SKM-1 treated with dmso at 0.1 percent for 144 hours (cell line): ENCODE measurements around the gene USH1C.

ENCODE experiments used
- DNase-seq: peaks from one replicate; lab custom pipeline; 2025; ENCODE audit not compliant: unreplicated experiment; lab: John Stamatoyannopoulos, UW

The USH1C gene

GRCh38 chr11:17544181-17544622 is at the start of gene USH1C:
Gene USH1C (minus strand): TSS chr11:17544416. CDS start chr11:17544307, 109 bp downstream.
- no peak for DNase-seq

DNA sequence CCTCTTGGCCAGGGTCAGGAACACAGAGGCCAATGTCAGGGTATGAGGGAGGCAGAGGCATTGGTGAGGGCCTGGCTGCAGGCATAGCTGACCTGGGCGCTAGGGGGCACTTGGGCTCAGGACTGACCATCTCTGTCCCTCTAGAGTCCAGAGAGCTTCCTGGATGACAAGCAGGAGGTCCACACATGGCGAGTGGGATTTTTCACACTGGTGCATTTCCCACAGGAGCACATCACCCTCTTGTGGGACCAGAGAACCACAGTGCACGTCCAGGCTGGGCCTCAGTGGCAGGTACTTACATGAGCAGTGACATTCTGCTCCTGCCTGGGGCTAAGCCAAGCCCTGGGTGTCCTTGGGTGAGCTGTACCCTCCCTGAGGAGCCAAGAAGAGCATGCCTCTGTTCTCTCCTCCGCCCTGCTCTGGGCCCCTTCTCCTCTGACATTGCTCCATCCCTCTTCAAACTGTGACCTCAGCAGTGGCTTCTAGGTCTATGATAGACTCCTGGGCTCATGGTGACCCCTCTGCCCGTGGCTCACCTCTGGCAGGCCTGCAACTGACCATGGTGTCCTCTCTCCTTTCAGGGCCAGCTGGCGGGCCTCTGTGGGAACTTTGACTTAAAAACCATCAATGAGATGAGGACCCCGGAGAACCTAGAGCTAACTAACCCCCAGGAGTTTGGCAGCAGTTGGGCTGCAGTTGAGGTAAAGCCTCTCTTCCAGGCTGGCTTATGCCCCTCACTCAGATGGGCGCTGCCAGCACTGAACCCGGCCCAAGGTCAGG is 49.4 kb upstream of the USH1C start:
- no peak for DNase-seq

DNA sequence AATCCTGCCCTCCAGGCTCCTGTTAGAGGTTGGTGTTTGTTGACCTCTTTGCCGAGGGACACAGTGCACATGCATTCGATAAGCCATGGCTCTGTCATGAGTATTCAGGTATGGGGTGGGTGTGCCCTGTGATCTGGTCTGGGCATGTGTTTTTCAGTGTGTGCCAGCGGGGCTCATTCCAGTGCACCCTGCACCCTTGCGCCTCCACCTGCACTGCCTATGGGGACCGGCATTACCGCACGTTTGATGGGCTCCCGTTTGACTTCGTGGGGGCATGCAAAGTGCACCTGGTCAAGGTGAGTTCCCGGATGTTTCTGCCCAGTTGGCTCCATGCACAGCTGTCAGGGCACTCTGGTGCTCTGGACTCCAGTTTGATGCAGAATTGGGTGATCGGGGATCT is 47.1 kb upstream of the USH1C start:
- DNase-seq: no peak

- no peak for DNase-seq
Observed at GRCh38 chr11:17590463-17590862, 46.2 kb upstream of the USH1C start.

GRCh38 chr11:17588721-17589120 is 44.5 kb upstream of the USH1C start:
- DNase-seq: no peak

GRCh38 chr11:17588166-17588565 is 44.0 kb upstream of the USH1C start:
- DNase-seq: no peak

DNA sequence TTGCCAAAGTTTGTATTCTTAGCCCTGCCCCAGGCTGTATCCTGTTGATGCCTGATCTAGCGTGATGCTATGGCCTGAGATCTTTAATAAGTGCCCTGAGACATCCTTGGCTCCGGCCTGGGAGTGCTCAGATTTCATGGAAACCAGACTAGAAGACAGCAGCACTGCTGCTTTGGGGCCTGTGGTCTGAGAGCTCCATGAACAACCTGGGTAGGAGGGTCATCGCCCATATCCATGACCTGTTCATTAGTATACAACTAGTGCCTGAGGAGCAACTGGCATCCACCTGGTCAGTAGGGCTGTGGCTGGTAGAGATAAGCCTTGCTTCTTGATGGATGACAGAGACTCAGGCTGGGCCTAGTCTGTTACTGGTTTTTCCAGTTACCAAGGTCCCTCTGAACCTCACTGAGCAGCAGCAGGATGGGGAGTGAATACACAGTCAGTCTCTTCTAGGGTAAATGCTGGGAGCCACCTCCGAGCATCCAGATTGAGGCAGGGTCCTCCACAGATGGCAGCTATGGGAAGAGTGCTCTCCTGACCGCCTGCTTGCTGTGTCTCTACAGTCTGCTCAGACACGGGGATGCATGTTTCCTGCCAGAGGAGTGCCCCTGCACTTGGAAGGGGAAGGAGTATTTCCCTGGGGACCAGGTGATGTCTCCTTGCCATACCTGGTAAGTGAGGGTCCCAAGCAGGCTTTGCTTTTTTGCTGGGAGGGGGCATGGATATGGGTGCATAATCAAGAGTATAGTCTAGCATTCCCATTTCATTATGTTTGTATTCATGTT is 41.9 kb upstream of the USH1C start:
- DNase-seq: no peak

DNA sequence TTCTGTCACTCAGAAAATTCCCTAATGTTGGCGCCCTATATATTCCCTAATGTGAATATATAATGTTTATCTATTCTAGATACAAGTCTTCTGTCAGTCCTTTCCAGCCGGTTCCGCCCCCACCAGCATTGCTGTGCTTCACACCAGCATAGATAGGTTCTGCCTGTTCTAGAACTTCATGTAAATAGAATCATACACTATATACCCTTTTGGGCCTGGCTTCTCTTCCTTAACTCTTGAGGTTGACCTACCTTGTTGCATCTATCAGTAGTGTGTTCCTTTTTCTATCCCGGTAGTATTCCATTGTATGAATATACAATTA is 37.5 kb upstream of the USH1C start:
- no peak for DNase-seq

DNA sequence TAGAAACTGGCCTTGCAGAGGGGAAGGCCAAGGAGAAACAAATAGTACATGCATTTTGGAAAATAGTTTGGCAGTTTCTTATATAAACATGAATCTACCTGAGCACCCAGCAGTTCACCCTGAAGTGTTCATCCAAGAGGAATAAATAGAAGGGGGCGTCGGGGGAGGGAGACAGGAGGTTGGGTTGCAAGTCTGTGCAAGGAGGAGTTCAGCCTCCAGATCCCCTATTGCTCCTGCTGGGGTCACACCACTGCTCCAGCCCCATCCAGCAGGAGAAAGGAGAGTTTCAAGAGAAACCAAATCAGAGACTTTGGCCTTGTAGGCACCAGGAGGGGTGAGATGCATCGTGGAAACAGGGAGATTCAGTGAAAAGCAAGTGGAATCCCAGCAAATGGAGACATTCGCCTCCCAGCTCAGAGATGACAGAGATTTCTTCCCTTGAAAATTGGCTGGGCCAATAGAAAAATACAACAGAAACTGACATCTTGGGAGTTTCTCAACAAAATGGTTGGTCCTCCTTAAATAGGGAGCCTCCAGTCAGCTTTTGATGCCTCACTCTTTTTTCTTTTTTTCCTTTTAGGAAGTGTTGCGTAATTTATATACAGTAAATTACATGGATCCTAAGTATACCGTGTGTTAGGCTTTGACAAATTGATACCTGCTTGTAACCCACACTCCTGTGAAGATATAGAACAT is 37.0 kb upstream of the USH1C start:
- no peak for DNase-seq

DNA sequence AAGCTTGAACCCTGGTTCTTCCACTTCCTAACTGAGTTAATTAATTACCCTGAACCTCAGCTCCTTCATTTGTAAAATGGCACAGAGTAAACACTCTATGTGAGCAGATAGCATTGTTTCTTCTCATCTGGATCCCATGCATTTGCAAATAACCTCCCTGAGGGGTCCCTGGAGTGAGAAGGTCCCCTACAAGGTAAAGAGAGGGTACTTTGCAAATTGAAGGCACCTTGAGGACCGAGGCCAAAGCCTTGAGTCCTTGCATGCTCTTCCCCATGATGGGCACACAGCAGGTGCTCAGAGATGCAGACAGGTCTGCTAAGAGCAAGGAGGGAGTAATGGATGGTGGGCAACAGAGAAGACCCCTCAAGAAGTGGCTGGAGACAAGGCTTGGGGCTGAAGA is 36.1 kb upstream of the USH1C start:
- no peak for DNase-seq

- DNase-seq: no peak
Observed at GRCh38 chr11:17579451-17579850, 35.2 kb upstream of the USH1C start.

GRCh38 chr11:17578958-17579357 is 34.7 kb upstream of the USH1C start:
- no peak for DNase-seq

DNA sequence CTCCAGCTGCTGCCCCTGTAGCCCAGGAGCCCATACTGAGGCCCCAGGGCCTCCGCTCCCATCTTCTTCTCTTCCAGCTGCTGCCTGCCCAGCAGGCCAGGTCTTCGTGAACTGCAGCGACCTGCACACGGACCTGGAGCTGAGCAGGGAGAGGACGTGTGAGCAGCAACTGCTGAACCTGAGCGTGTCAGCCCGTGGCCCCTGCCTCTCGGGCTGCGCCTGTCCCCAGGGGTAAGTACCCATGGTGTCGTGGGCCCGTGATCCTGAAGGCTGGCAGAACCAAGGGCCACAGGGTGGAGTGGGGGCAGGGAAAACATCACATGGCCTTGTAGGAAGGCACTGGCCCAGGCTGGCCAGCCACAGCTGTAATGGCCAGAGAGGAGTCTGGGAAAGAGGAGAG is 34.1 kb upstream of the USH1C start:
- DNase-seq: no peak

DNA sequence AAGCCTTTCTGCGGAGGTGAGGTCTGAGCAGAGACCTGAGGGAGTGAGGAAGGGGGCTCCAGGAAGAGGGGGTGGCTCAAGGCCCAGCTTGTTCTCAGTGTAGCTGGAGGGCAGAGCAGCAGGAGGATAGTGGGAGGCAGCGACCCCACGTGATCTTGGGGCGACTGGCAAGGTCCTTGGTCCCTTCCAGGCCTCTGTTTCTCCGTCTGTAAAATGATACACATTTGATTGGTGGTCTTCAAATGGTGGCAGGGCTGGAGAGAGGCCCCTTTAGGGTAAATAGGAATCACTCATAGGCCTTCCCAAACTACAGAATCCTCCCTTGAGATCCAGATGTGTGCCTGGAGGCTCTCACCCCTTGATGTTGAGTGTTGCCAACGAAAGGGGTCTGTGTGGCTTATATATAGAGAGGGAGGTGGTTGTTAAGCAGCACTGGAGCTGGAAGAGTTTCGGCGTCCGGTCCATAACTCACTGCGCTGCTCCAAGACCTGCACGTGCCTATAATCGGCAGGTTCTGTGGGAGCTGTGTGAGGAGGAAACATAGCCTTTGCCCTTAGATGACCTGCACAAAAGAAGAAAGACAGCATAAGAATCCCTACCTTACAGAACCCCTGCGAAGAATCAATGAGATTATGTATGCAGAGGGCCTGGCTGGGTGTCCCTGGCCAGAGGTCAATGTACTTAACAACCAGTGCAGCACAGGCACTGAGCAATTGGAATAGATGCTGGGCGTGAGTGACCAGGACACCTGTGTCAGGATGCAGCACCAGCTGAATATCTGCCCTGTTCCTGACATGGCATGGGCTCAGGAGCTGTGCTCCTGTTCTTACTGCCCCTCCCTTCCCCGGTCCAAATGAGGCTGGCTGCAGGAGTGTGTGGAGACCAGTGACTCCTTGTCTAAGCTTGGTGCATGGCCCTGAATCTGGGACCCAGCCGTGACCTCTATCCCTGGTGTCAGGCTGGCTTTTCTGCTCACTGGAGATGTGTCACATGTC is 31.5 kb upstream of the USH1C start:
- no peak for DNase-seq

GRCh38 chr11:17574141-17575091 is 30.2 kb upstream of the USH1C start:
- DNase-seq: no peak

GRCh38 chr11:17573526-17573925 is 29.3 kb upstream of the USH1C start:
- no peak for DNase-seq

DNA sequence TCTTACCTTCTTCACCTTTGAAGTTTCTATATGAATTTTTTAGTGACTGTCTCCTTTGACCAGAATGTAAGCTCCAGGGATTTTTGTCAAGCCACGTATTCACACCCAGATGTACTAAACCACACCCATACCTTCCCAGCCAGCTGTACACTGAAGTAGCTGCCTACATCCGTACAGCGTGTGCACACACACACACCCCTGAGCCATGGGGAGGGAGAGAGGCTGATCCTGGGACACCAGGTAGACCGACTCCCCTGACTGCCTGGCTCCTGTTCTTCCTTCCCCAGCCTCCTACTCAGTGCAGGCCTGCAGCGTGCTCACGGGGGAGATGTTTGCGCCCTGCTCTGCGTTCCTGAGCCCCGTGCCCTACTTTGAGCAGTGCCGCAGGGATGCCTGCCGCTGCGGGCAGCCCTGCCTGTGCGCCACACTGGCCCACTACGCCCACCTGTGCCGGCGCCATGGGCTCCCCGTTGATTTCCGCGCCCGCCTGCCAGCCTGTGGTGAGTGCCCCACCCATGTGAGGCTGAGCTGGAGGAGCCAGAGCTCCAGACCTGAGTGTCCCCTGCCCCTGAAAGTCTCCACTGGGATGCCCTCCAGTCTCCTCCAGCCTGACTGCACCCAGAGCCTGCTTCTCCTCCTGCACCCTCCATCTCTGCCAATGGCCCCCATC is 28.7 kb upstream of the USH1C start:
- DNase-seq: no peak

DNA sequence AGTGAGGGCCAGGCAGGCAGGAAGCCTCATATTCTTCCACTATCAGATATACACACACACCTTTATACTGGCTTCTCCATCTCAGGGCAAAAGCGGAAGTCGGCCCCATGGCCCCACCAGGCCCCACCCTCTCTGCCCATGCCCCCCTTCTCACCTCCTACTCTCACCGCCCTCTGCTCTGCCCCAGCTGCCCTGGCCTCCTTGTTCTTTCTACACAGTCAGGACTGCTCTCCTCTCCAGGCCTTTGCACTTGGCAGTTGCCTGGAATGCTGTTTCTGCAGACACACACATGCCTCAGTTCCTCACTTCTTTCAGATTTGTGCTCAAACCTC is 28.1 kb upstream of the USH1C start:
- no peak for DNase-seq
